Spleen (tissue), 7 donors: ENCODE measurements around the gene USP32.

Experiments used
- CTCF ChIP-seq, 11 experiments: fragments of 200-600 bp in 7 of 11; fragments of 450-650 bp in 4 of 11; sonication (generic) in 4 of 11; IDR thresholded peaks in 8 of 11; conservative IDR thresholded peaks in 3 of 11; 1 replicate in 7 of 11; 2 replicates in 4 of 11; pipeline versions ENCODE4 v1.4.0 to v1.8.0; 2016 to 2021; ENCODE audit warnings: antibody characterized with exemption in 11 of 11, inconsistent platforms in 4 of 11, mild to moderate bottlenecking in 1 of 11
- POLR2A ChIP-seq, 3 donors: fragments of 450-650 bp; IDR thresholded peaks; one replicate each; pipeline ENCODE4 v1.5.1; 2017; ENCODE audit warnings: antibody characterized with exemption in 3 of 3, mild to moderate bottlenecking in 1 of 3
- POLR2AphosphoS5 ChIP-seq, 3 donors: sonication (generic); formaldehyde crosslinking; IDR thresholded peaks; one replicate each; pipeline ENCODE4 v1.5.1; 2017; ENCODE audit warnings: antibody characterized with exemption in 3 of 3
- donor health status: DM: no; HTN: no; CAD: no; lungs with moderate emphysema.
- donor health status: DM: no; HTN: no; CAD: no.
- donor health status: DM: no; HTN: no; CAD: no.

GRCh38 chr17:60174035-60174434 lies 217.9 kb downstream of the USP32 start:
- no peak for TF ChIP-seq CTCF (IDR thresholded peaks at IDR 0.05 in 8 of 11, conservative IDR thresholded peaks at IDR 0.05 in 3 of 11)
- TF ChIP-seq POLR2A (IDR thresholded peaks at IDR 0.05): no peak
- TF ChIP-seq POLR2AphosphoS5 (IDR thresholded peaks at IDR 0.05): no peak
